HEK293 (cell line): ENCODE measurements around the gene NEK2.

Experiments used
- CTCF ChIA-PET: fragments of 350-600 bp; formaldehyde crosslinking; extraction: SDS; loops from one replicate; lab custom pipeline; 2021; ENCODE audit warnings: antibody characterized with exemption; lab: Yijun Ruan, JAX
- POLR2A ChIA-PET: fragments of 300-600 bp; formaldehyde crosslinking; extraction: SDS; loops from one replicate; lab custom pipeline; 2020; ENCODE audit warnings: antibody characterized with exemption, inconsistent platforms; lab: Yijun Ruan, JAX
- H3K27ac ChIP-seq: fragments of 200-500 bp; sonication (Bioruptor generic); 2 replicates; pipeline ENCODE4 v1.5.1; 2014; ENCODE audit warnings: low read depth, low read length, control low read depth, inconsistent platforms; ENCODE audit errors: extremely low read depth
- H3K36me3 ChIP-seq, 2 experiments: fragments of 200-500 bp in 1 of 2; sonication (Bioruptor generic) in 1 of 2; 1 replicate in 1 of 2; 2 replicates in 1 of 2; pipeline ENCODE4 v1.5.1; 2014 to 2017; ENCODE audit warnings: inconsistent platforms in 2 of 2, low read length in 2 of 2; ENCODE audit not compliant: control insufficient read depth in 2 of 2, insufficient read depth in 1 of 2
- H3K4me1 ChIP-seq: fragments of 200-500 bp; sonication (Bioruptor generic); 2 replicates; pipeline ENCODE4 v1.5.1; 2014; ENCODE audit warnings: mild to moderate bottlenecking, low read length, inconsistent platforms; ENCODE audit not compliant: control insufficient read depth, insufficient read depth
- H3K4me3 ChIP-seq: 2 replicates; pipeline ENCODE4 v1.5.1; 2011; ENCODE audit warnings: low read depth, mild to moderate bottlenecking, control low read depth, low read length, moderate library complexity
- H3K9me3 ChIP-seq: fragments of 200-500 bp; sonication (Bioruptor generic); 2 replicates; pipeline ENCODE4 v1.5.1; 2014; ENCODE audit warnings: low read depth, low read length, inconsistent platforms; ENCODE audit not compliant: control insufficient read depth, insufficient read depth
- GLIS1 ChIP-seq: fragments of 450-650 bp; formaldehyde crosslinking; IDR thresholded peaks from 2 replicates; pipeline ENCODE4 v1.5.1; 2016; ENCODE audit warnings: missing biosample characterization, missing genetic modification characterization
- HOXC10 ChIP-seq: sonication (generic); formaldehyde crosslinking; IDR thresholded peaks from 2 replicates; pipeline ENCODE4 v1.8.1; 2023; ENCODE audit warnings: mild to moderate bottlenecking, missing genetic modification reagents
- KLF16 ChIP-seq: fragments of 450-650 bp; formaldehyde crosslinking; IDR thresholded peaks from 2 replicates; pipeline ENCODE4 v1.5.1; 2017; ENCODE audit warnings: missing biosample characterization, missing genetic modification characterization
- SALL2 ChIP-seq: fragments of 450-650 bp; formaldehyde crosslinking; IDR thresholded peaks from 2 replicates; pipeline ENCODE4 v1.5.0; 2017; ENCODE audit warnings: missing biosample characterization, mild to moderate bottlenecking, missing genetic modification characterization, borderline replicate concordance
- SP7 ChIP-seq: fragments of 450-650 bp; formaldehyde crosslinking; IDR thresholded peaks from 2 replicates; pipeline ENCODE4 v1.5.1; 2016; ENCODE audit warnings: missing biosample characterization, missing genetic modification characterization
- WT1 ChIP-seq: fragments of 450-650 bp; formaldehyde crosslinking; IDR thresholded peaks from 2 replicates; pipeline ENCODE4 v1.5.1; 2016; ENCODE audit warnings: missing biosample characterization, missing genetic modification characterization
- YY2 ChIP-seq: fragments of 450-650 bp; formaldehyde crosslinking; IDR thresholded peaks from 2 replicates; pipeline ENCODE4 v1.5.1; 2016; ENCODE audit warnings: missing biosample characterization, missing genetic modification characterization
- ZBTB7A ChIP-seq: fragments of 450-650 bp; formaldehyde crosslinking; IDR thresholded peaks from 2 replicates; pipeline ENCODE4 v1.5.1; 2016; ENCODE audit warnings: low read depth, missing biosample characterization, missing genetic modification characterization
- ZFP37 ChIP-seq: fragments of 450-650 bp; formaldehyde crosslinking; IDR thresholded peaks from 2 replicates; pipeline ENCODE4 v1.5.1; 2016; ENCODE audit warnings: missing biosample characterization, missing genetic modification characterization
- ZFP69B ChIP-seq: fragments of 450-650 bp; formaldehyde crosslinking; IDR thresholded peaks from 2 replicates; pipeline ENCODE4 v1.5.1; 2016; ENCODE audit warnings: missing biosample characterization, missing genetic modification characterization
- ZIC2 ChIP-seq: fragments of 450-650 bp; formaldehyde crosslinking; IDR thresholded peaks from 2 replicates; pipeline ENCODE4 v1.5.1; 2016; ENCODE audit warnings: missing biosample characterization, missing genetic modification characterization
- ZNF169 ChIP-seq: fragments of 450-650 bp; formaldehyde crosslinking; IDR thresholded peaks from 2 replicates; pipeline ENCODE4 v1.5.1; 2016; ENCODE audit warnings: missing biosample characterization, missing genetic modification characterization
- ZNF202 ChIP-seq: fragments of 450-650 bp; formaldehyde crosslinking; IDR thresholded peaks from 2 replicates; pipeline ENCODE4 v1.5.1; 2016; ENCODE audit warnings: missing biosample characterization, missing genetic modification characterization, borderline replicate concordance
- ZNF221 ChIP-seq: fragments of 450-650 bp; formaldehyde crosslinking; IDR thresholded peaks from 2 replicates; pipeline ENCODE4 v1.5.1; 2017; ENCODE audit warnings: missing biosample characterization, missing genetic modification characterization, borderline replicate concordance
- ZNF391 ChIP-seq: fragments of 450-650 bp; formaldehyde crosslinking; IDR thresholded peaks from 2 replicates; pipeline ENCODE4 v1.5.1; 2016; ENCODE audit warnings: low read depth, missing biosample characterization, missing genetic modification characterization, borderline replicate concordance
- ZNF423 ChIP-seq: fragments of 450-650 bp; formaldehyde crosslinking; IDR thresholded peaks from 2 replicates; pipeline ENCODE4 v1.5.1; 2016; ENCODE audit warnings: missing biosample characterization, missing genetic modification characterization
- ZNF473 ChIP-seq: fragments of 450-650 bp; formaldehyde crosslinking; IDR thresholded peaks from 2 replicates; pipeline ENCODE4 v1.5.1; 2017; ENCODE audit warnings: missing biosample characterization, missing genetic modification characterization
- ZNF48 ChIP-seq: fragments of 450-650 bp; formaldehyde crosslinking; IDR thresholded peaks from 2 replicates; pipeline ENCODE4 v1.5.1; 2016; ENCODE audit warnings: missing biosample characterization, missing genetic modification characterization
- ZNF501 ChIP-seq: fragments of 450-650 bp; formaldehyde crosslinking; IDR thresholded peaks from 2 replicates; pipeline ENCODE4 v1.5.1; 2016; ENCODE audit warnings: missing biosample characterization, missing genetic modification characterization
- ZNF610 ChIP-seq: fragments of 450-650 bp; formaldehyde crosslinking; IDR thresholded peaks from 2 replicates; pipeline ENCODE4 v1.5.1; 2016; ENCODE audit warnings: missing biosample characterization, missing genetic modification characterization, borderline replicate concordance
- ZNF624 ChIP-seq: fragments of 450-650 bp; formaldehyde crosslinking; IDR thresholded peaks from 2 replicates; pipeline ENCODE4 v1.5.1; 2017; ENCODE audit warnings: missing biosample characterization, missing genetic modification characterization
- ZNF626 ChIP-seq: fragments of 450-650 bp; sonication (Bioruptor Pico); formaldehyde crosslinking; IDR thresholded peaks from 2 replicates; pipeline ENCODE4 v1.5.1; 2018; ENCODE audit warnings: missing biosample characterization, missing genetic modification characterization, inconsistent platforms
- ZNF664 ChIP-seq: fragments of 450-650 bp; formaldehyde crosslinking; IDR thresholded peaks from 2 replicates; pipeline ENCODE4 v1.5.1; 2016; ENCODE audit warnings: missing biosample characterization, missing genetic modification characterization
- ZNF76 ChIP-seq: fragments of 450-650 bp; formaldehyde crosslinking; IDR thresholded peaks from 2 replicates; pipeline ENCODE4; 2016; ENCODE audit warnings: low read depth, missing biosample characterization, missing genetic modification characterization, borderline replicate concordance
- ZNF776 ChIP-seq: fragments of 450-650 bp; formaldehyde crosslinking; IDR thresholded peaks from 2 replicates; pipeline ENCODE4 v1.5.0; 2017; ENCODE audit warnings: missing biosample characterization, missing genetic modification characterization, borderline replicate concordance
- ZNF785 ChIP-seq: fragments of 450-650 bp; formaldehyde crosslinking; IDR thresholded peaks from 2 replicates; pipeline ENCODE4 v1.5.1; 2016; ENCODE audit warnings: missing biosample characterization, missing genetic modification characterization
- ZNF791 ChIP-seq: fragments of 450-650 bp; formaldehyde crosslinking; IDR thresholded peaks from 2 replicates; pipeline ENCODE4 v1.5.1; 2016; ENCODE audit warnings: missing biosample characterization, missing genetic modification characterization
- ZNF837 ChIP-seq: fragments of 450-650 bp; formaldehyde crosslinking; IDR thresholded peaks from 2 replicates; pipeline ENCODE4 v1.5.1; 2016; ENCODE audit warnings: missing biosample characterization, missing genetic modification characterization
- ZSCAN30 ChIP-seq: fragments of 450-650 bp; IDR thresholded peaks from 2 replicates; pipeline ENCODE4 v1.5.1; 2018; ENCODE audit warnings: missing biosample characterization, mild to moderate bottlenecking, missing genetic modification characterization, moderate library complexity
- TF ChIP-seq, protein P1 (sequence below): IDR thresholded peaks from 2 replicates; pipeline ENCODE4 v1.6.1; 2011; ENCODE audit warnings: mild to moderate bottlenecking, low read depth, low read length, borderline replicate concordance
- TF ChIP-seq, protein P2 (sequence below): fragments of 450-650 bp; formaldehyde crosslinking; IDR thresholded peaks from 2 replicates; pipeline ENCODE4; 2016; ENCODE audit warnings: missing biosample characterization, missing genetic modification characterization
- TF ChIP-seq, protein P3 (sequence below): fragments of 450-650 bp; formaldehyde crosslinking; IDR thresholded peaks from 2 replicates; pipeline ENCODE4 v1.5.1; 2016; ENCODE audit warnings: missing biosample characterization, missing genetic modification characterization
- TF ChIP-seq, protein P4 (sequence below): fragments of 450-650 bp; formaldehyde crosslinking; IDR thresholded peaks from 2 replicates; pipeline ENCODE4 v1.5.1; 2017; ENCODE audit warnings: missing biosample characterization, mild to moderate bottlenecking, missing genetic modification characterization, moderate library complexity

NEK2 gene

DNA sequence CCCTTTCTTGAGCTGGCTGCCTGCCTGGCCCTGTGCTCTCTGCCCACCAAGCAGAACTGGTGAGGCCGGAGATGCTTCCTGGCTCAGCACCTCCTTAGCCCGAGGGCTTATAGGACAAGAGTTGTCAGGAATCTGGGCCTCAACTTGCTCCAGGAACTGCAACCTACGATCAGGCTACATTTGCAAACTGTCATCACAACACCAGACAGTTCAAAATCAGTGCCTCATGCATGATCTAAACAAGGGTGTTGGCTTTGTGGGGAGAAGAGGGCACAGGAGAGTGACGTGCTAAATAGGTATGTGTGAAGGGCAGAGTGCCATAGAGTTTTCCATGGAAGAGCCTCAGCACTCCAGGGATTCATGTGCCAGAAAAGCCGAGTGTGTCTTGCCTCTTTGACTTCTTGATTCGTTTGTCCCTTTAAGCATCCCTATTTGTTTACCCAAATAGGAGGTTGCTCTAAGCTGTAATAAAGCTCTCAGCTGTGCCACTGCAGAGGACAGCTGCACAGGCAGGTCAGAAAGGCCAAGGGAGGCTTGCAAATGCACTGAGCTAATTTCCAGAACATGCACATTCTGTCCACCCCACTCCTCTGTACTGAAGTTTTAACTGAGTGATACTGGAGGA lies 30.2 kb upstream of the NEK2 start:
- ChIA-PET CTCF (interaction anchor here (0.8 to 0.9 kb wide), 2 partner anchors 22 to 329 kb away, joined by 4 to 7 read pairs; no protein-coding TSS in a partner anchor), POLR2A (no interaction called here)
- no peak for TF ChIP-seq ZNF473 (tag by site-specific recombination)
- TF ChIP-seq SP7 (tag by site-specific recombination): no peak
- TF ChIP-seq ZNF791 (tag by site-specific recombination): no peak
- no peak for TF ChIP-seq ZSCAN30 (tag by site-specific recombination)
- TF ChIP-seq ZFP69B: no peak
- TF ChIP-seq ZNF776 (tag by site-specific recombination): no peak
- no peak for TF ChIP-seq ZNF48 (tag by site-specific recombination)
- TF ChIP-seq WT1 (tag by site-specific recombination): no peak
- no peak for TF ChIP-seq ZFP37 (tag by site-specific recombination)
- TF ChIP-seq ZBTB7A: no peak
- no peak for TF ChIP-seq KLF16
- TF ChIP-seq ZNF501: no peak
- no peak for TF ChIP-seq ZNF76 (tag by site-specific recombination)
- TF ChIP-seq YY2 (tag by site-specific recombination): no peak
- no peak for TF ChIP-seq ZNF221 (tag by site-specific recombination)
- Histone ChIP-seq H3K9me3 (no peaks in the 10 kb centered on the region), H3K4me1 (no peaks in the 10 kb centered on the region), H3K4me3 (no peak overlapping the region), H3K36me3 (no peaks in the 10 kb centered on the region), H3K27ac (no peak overlapping the region)

DNA sequence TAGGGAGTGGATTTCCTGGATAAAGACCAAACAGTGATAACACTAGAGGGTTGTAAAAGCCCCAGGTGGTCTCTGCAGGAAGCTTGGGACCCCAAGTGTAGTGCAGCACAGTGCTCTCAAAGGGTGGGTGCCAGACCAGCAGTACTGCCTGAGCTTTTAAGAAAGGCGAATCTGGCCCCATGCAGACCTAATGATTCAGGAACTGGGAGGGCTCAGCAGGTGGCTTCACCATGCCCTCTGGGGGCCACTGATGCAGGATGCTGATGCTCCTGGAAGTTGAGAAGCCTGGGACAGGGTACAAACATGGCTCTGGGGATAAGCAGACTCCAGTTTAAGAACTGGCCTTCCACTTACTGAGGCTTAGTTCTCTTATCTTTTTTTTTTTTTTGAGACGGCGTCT lies 29.1 kb upstream of the NEK2 start:
- CTCF ChIA-PET: interaction anchor here (0.6 to 0.9 kb wide), 2 partner anchors 23 to 333 kb away, joined by 3 to 4 read pairs; no protein-coding TSS in a partner anchor
- no peak for TF ChIP-seq ZNF610 (tag by site-specific recombination)
- TF ChIP-seq, protein P1, sequence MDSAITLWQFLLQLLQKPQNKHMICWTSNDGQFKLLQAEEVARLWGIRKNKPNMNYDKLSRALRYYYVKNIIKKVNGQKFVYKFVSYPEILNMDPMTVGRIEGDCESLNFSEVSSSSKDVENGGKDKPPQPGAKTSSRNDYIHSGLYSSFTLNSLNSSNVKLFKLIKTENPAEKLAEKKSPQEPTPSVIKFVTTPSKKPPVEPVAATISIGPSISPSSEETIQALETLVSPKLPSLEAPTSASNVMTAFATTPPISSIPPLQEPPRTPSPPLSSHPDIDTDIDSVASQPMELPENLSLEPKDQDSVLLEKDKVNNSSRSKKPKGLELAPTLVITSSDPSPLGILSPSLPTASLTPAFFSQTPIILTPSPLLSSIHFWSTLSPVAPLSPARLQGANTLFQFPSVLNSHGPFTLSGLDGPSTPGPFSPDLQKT: no peak
- TF ChIP-seq HOXC10 (CRISPR knock-in tag): no peak
- no peak for TF ChIP-seq ZNF391 (tag by site-specific recombination)
- TF ChIP-seq ZNF664: no peak
- TF ChIP-seq ZNF202 (tag by site-specific recombination): no peak
- TF ChIP-seq ZNF48 (tag by site-specific recombination): no peak
- TF ChIP-seq ZIC2 (tag by site-specific recombination): peak; percentile 88
- TF ChIP-seq, protein P2, sequence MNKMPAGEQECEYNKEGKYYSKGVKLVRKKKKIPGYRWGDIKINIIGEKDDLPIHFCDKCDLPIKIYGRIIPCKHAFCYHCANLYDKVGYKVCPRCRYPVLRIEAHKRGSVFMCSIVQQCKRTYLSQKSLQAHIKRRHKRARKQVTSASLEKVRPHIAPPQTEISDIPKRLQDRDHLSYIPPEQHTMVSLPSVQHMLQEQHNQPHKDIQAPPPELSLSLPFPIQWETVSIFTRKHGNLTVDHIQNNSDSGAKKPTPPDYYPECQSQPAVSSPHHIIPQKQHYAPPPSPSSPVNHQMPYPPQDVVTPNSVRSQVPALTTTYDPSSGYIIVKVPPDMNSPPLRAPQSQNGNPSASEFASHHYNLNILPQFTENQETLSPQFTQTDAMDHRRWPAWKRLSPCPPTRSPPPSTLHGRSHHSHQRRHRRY (tag by site-specific recombination): no peak
- TF ChIP-seq ZNF837 (tag by site-specific recombination): no peak
- TF ChIP-seq SALL2 (tag by site-specific recombination): no peak
- TF ChIP-seq ZNF624 (tag by site-specific recombination): no peak
- TF ChIP-seq ZNF423: 0 out of 2 replicates have a peak, but pooled peaks have one; percentile 20
- TF ChIP-seq GLIS1: peak; percentile 77
- TF ChIP-seq, protein P3, sequence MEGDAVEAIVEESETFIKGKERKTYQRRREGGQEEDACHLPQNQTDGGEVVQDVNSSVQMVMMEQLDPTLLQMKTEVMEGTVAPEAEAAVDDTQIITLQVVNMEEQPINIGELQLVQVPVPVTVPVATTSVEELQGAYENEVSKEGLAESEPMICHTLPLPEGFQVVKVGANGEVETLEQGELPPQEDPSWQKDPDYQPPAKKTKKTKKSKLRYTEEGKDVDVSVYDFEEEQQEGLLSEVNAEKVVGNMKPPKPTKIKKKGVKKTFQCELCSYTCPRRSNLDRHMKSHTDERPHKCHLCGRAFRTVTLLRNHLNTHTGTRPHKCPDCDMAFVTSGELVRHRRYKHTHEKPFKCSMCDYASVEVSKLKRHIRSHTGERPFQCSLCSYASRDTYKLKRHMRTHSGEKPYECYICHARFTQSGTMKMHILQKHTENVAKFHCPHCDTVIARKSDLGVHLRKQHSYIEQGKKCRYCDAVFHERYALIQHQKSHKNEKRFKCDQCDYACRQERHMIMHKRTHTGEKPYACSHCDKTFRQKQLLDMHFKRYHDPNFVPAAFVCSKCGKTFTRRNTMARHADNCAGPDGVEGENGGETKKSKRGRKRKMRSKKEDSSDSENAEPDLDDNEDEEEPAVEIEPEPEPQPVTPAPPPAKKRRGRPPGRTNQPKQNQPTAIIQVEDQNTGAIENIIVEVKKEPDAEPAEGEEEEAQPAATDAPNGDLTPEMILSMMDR: no peak
- no peak for TF ChIP-seq ZNF785 (tag by site-specific recombination)
- TF ChIP-seq ZNF169 (tag by site-specific recombination): no peak
- TF ChIP-seq, protein P4, sequence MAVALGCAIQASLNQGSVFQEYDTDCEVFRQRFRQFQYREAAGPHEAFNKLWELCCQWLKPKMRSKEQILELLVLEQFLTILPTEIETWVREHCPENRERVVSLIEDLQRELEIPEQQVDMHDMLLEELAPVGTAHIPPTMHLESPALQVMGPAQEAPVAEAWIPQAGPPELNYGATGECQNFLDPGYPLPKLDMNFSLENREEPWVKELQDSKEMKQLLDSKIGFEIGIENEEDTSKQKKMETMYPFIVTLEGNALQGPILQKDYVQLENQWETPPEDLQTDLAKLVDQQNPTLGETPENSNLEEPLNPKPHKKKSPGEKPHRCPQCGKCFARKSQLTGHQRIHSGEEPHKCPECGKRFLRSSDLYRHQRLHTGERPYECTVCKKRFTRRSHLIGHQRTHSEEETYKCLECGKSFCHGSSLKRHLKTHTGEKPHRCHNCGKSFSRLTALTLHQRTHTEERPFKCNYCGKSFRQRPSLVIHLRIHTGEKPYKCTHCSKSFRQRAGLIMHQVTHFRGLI: no peak
- no peak for TF ChIP-seq ZNF626

More for the DNA sequence above, 29.1 kb upstream of the NEK2 start:
- Histone ChIP-seq H3K36me3 (no peaks in the 10 kb centered on the region), H3K9me3 (no peaks in the 10 kb centered on the region), H3K4me1 (no peaks in the 10 kb centered on the region), H3K27ac (no peak overlapping the region), H3K4me3 (no peak overlapping the region)
- POLR2A ChIA-PET: no interaction called here
